ENCODE results near the gene IL27RA. TPM values are rescaled to one million over a fixed set of nuclear protein-coding genes. Genes with fewer than 3 reads are reported as not detected.

Gene IL27RA
- total RNA-seq, 1 donor from 2014 or later, result not detected

- Mint-ChIP-seq H3K27ac (ENCODE audit: unreplicated experiment) (no peak overlapping the region), H3K4me1 (ENCODE audit: low read depth, unreplicated experiment) (peaks cover 8% of the 10 kb centered on the region), H3K4me3 (ENCODE audit: unreplicated experiment) (no peak overlapping the region), H3K36me3 (ENCODE audit: unreplicated experiment) (no peaks in the 10 kb centered on the region), H3K27me3 (ENCODE audit: unreplicated experiment) (peaks cover 4% of the 10 kb centered on the region), H3K9me3 (ENCODE audit: unreplicated experiment) (no peaks in the 10 kb centered on the region)
- no peak for TF ChIP-seq CTCF (IDR thresholded peaks at IDR 0.05; ENCODE audit: partially characterized antibody, unreplicated experiment)
- no peak for DNase-seq
These were observed 47.4 kb upstream of the IL27RA start for GRCh38 chr19:13984186-13984585.

DNA sequence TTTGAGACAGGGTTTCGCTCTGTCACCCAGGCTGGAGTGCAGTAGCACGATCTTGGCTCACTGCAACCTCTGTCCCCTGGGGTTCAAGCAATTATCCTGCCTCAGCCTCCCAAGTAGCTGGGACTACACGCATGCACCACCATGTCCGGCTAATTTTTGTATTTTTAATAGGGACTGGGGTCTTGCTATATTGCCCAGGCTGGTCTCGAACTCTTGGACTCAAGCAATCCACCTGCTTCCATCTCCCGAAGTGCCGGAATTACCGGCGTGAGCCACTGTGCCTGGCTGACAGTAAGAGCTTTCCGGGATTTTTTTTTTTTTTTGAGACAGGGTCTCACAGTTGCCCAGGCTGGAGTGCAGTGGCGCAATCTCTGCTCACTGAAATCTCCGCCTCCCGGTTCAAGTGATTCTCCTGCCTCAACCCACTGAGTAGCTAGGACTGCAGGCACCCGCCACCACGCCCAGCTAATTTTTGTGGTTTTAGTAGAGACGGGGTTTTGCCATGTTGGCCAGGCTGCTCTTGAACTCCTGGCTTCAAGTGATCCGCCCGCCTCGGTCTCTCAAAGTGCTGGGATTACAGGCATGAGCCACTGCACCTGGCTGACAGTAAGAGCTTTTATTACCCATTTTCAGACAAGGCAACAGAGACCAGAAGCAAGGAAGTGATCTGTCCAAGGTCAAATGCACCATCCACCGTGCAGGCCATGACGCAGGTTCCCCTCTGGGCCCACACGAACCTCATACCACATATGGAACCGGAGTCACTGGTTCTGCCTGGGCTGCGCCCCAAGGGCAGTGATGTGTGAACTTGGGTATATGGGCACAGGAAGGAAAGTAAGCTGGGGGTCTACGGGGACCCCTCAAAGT lies 46.5 kb upstream of the IL27RA start:
- Mint-ChIP-seq H3K27ac (ENCODE audit: unreplicated experiment) (peak overlapping the region; percentile 28), H3K36me3 (ENCODE audit: unreplicated experiment) (no peaks in the 10 kb centered on the region), H3K27me3 (ENCODE audit: unreplicated experiment) (peaks cover 6% of the 10 kb centered on the region), H3K4me1 (ENCODE audit: low read depth, unreplicated experiment) (peaks cover 8% of the 10 kb centered on the region), H3K4me3 (ENCODE audit: unreplicated experiment) (no peak overlapping the region), H3K9me3 (ENCODE audit: unreplicated experiment) (no peaks in the 10 kb centered on the region)
- DNase-seq, result no peak
- TF ChIP-seq CTCF (IDR thresholded peaks at IDR 0.05; ENCODE audit: partially characterized antibody, unreplicated experiment), result no peak

DNA sequence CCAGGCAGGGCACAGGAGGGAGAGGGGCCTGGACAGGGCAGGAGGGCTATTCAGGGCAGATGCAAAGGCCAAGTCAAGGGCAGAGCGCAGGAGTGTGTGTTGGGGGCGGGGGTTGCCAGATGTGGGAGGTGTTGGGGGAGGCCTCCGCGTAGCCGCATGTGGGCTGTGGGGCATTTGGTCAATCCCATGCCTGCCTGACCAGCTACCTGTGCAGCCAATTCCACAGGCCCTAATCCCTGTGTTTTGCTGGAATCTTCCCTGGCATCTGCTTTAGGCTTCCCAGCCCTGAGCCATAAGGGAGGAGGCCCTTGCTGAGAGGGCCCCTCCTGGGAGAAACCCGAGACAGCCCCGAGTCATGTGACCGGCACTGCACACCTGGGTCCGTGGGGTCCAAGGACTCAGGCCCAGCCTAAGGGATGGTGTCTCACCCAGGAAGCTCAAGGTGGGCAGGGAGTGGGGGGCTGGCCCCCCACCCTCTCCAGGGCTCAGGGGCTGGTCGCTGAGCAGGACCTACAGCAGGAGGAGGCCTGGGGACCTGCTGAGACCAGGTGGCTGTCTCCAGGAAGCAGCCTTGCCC lies 45.7 kb upstream of the IL27RA start:
- no peaks in the 10 kb centered on the region for H3K36me3 Mint-ChIP-seq (ENCODE audit: unreplicated experiment)
- H3K27ac Mint-ChIP-seq (ENCODE audit: unreplicated experiment), result no peak overlapping the region
- H3K4me3 Mint-ChIP-seq (ENCODE audit: unreplicated experiment), result no peak overlapping the region
- no peak for DNase-seq
- no peaks in the 10 kb centered on the region for H3K9me3 Mint-ChIP-seq (ENCODE audit: unreplicated experiment)
- H3K4me1 Mint-ChIP-seq (ENCODE audit: low read depth, unreplicated experiment), result peaks cover 8% of the 10 kb centered on the region
- TF ChIP-seq CTCF (IDR thresholded peaks at IDR 0.05; ENCODE audit: partially characterized antibody, unreplicated experiment), result no peak
- H3K27me3 Mint-ChIP-seq (ENCODE audit: unreplicated experiment), result peaks cover 6% of the 10 kb centered on the region

GRCh38 chr19:13986348-13986904 lies 45.1 kb upstream of the IL27RA start:
- peaks cover 2% of the 10 kb centered on the region for H3K9me3 Mint-ChIP-seq (ENCODE audit: unreplicated experiment)
- peak; percentile 70 for DNase-seq
- H3K27me3 Mint-ChIP-seq (ENCODE audit: unreplicated experiment), result peaks cover 3% of the 10 kb centered on the region
- H3K27ac Mint-ChIP-seq (ENCODE audit: unreplicated experiment), result no peak overlapping the region
- TF ChIP-seq CTCF (IDR thresholded peaks at IDR 0.05; ENCODE audit: partially characterized antibody, unreplicated experiment), result no peak
- H3K4me3 Mint-ChIP-seq (ENCODE audit: unreplicated experiment), result no peak overlapping the region
- H3K36me3 Mint-ChIP-seq (ENCODE audit: unreplicated experiment), result no peaks in the 10 kb centered on the region
- peaks cover 8% of the 10 kb centered on the region for H3K4me1 Mint-ChIP-seq (ENCODE audit: low read depth, unreplicated experiment)
